Naive B cell (primary cell): Measurements from ENCODE around the gene PARS2. TPM values are rescaled to one million over a fixed set of nuclear protein-coding genes. Genes with fewer than 3 reads are reported as not detected.

Source experiments
- ATAC-seq, 2 donors: fragments of 150-1000 bp; cut with Tn5 transposase; 2 replicates each; pipeline ENCODE4 v1.10.0; 2021; ENCODE audit warnings: low read depth in 2 of 2, mild to moderate bottlenecking in 2 of 2, moderate library complexity in 2 of 2
- DNase-seq: peaks from one replicate; pipeline ENCODE4 v3.0.0; 2022
- H3K27ac Mint-ChIP-seq, 6 donors: one replicate each; pipeline ENCODE4 v1.8.0; 2020 to 2022; ENCODE audit warnings: mild to moderate bottlenecking in 6 of 6, mixed read lengths in 6 of 6, moderate library complexity in 5 of 6, inconsistent platforms in 2 of 6
- H3K27me3 Mint-ChIP-seq, 3 donors: one replicate each; pipeline ENCODE4 v1.8.0; 2021 to 2022; ENCODE audit warnings: mixed read lengths in 3 of 3, mild to moderate bottlenecking in 1 of 3
- H3K36me3 Mint-ChIP-seq, 2 donors: one replicate each; pipeline ENCODE4 v1.8.0; 2020 to 2022; ENCODE audit warnings: mixed read lengths in 2 of 2, inconsistent platforms in 1 of 2, mild to moderate bottlenecking in 1 of 2
- H3K4me1 Mint-ChIP-seq, 3 donors: one replicate each; pipeline ENCODE4 v1.8.0; 2020 to 2022; ENCODE audit warnings: mixed read lengths in 3 of 3, inconsistent platforms in 1 of 3, mild to moderate bottlenecking in 1 of 3, moderate library complexity in 1 of 3
- H3K4me3 Mint-ChIP-seq, 8 donors: one replicate each; pipeline ENCODE4 v1.8.0; 2020 to 2022; ENCODE audit warnings: mild to moderate bottlenecking in 8 of 8, mixed read lengths in 8 of 8, moderate library complexity in 8 of 8, inconsistent platforms in 2 of 8
- H3K9me3 Mint-ChIP-seq, 7 donors: one replicate each; pipeline ENCODE4 v1.8.0; 2020 to 2022; ENCODE audit warnings: mixed read lengths in 7 of 7, mild to moderate bottlenecking in 5 of 7, inconsistent platforms in 2 of 7, moderate library complexity in 1 of 7
- polyA plus RNA-seq, 6 donors: library from polyadenylated mRNA; unstranded; fragments of 300-500 nt; fragmentation: Illumina TruSeq; gene quantifications; one replicate each; pipeline ENCODE4 v1.2.3, GENCODE V29; 2021; ENCODE audit warnings: low read depth in 6 of 6

The PARS2 gene
- polyA plus RNA-seq, 6 donors from 2014 or later: 1.9 to 3.7 (median 3.3) TPM; not detected in 1

GRCh38 chr1:54805981-54806381 is 41.7 kb upstream of the PARS2 start:
- H3K4me3 Mint-ChIP-seq: peak overlapping the region in 1 of 8 donors; percentile 8
- peaks cover 7 to 9% (median 7%) of the 10 kb centered on the region in 3 donors for H3K4me1 Mint-ChIP-seq
- DNase-seq (no peak), ATAC-seq (no peak)
- H3K9me3 Mint-ChIP-seq: no peaks in the 10 kb centered on the region
- peak overlapping the region in 1 of 6 donors; percentile 47 for H3K27ac Mint-ChIP-seq
- H3K27me3 Mint-ChIP-seq: peaks cover 0 to 5% (median 4%) of the 10 kb centered on the region in 3 donors
- no peaks in the 10 kb centered on the region for H3K36me3 Mint-ChIP-seq

DNA sequence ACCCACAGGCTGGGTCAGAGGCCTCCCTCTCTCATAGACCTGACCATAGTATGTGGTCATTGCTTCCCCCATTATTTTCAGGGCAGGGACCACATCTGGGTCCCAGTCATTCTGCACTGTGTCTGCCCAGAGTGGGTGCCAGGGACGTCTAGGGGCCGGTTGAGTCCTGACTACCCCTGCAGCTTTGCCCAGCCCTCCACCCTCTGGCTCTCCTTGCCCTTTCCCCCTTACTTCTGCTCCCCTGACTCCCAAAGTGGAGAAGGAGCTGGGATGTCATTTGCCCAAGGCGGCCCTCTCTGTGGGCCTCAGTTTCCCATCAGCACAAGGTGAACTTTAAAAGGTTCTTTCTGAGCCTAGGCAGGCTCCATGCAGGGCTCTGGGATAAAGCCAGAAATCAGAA is 41.1 kb upstream of the PARS2 start:
- no peak for DNase-seq
- Mint-ChIP-seq H3K36me3 (no peaks in the 10 kb centered on the region), H3K4me1 (peaks cover 7 to 9% (median 7%) of the 10 kb centered on the region in 3 donors), H3K9me3 (no peaks in the 10 kb centered on the region), H3K27ac (no peak overlapping the region), H3K27me3 (peaks cover 0 to under 1% (median 0%) of the 10 kb centered on the region in 3 donors), H3K4me3 (no peak overlapping the region)
- no peak for ATAC-seq

GRCh38 chr1:54804471-54805132 is 40.3 kb upstream of the PARS2 start:
- H3K9me3 Mint-ChIP-seq: no peaks in the 10 kb centered on the region
- H3K4me1 Mint-ChIP-seq: peaks cover 15 to 16% (median 16%) of the 10 kb centered on the region in 3 donors
- H3K36me3 Mint-ChIP-seq: no peaks in the 10 kb centered on the region
- no peak overlapping the region for H3K4me3 Mint-ChIP-seq
- ATAC-seq (no peak), DNase-seq (no peak)
- no peaks in the 10 kb centered on the region for H3K27me3 Mint-ChIP-seq
- no peak overlapping the region for H3K27ac Mint-ChIP-seq

DNA sequence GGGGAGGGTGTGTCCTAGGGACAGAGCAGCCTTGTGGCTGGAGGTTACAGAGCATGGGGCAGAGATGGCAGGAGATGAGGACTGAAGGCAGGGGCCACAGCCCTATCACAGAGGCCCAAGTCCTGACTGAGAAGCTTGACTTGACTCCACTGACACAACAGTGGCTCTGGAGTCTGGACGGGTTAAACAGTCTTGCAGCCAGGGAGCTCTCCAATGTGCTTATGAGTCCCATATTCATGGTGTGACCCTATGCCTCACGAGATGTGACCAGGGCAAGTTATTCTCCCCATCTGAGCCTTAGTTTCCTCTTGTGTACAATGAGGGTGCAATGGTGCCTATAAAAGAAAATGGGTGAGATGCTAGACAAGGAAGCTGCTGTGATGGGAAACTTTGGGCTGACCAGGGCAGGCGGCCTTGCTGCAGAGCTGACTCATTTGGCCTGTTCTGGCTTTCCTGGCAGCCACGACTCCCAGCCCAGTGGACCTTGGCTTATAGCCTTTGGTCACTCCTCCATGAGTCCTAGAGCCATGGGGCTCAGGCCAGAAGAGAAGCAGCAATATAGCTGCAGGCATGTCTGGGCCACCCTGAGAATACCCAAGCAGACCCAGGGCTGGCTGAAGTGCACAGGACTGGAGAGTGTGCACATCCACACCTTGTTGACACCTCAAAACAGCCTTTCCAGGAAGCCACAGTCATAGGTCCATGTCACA is 39.6 kb upstream of the PARS2 start:
- Mint-ChIP-seq H3K36me3 (no peaks in the 10 kb centered on the region), H3K4me1 (peaks cover 20 to 23% (median 23%) of the 10 kb centered on the region in 3 donors), H3K4me3 (peak overlapping the region in 1 of 8 donors; percentile 15), H3K27ac (no peak overlapping the region), H3K27me3 (no peaks in the 10 kb centered on the region), H3K9me3 (no peaks in the 10 kb centered on the region)
- ATAC-seq (no peak), DNase-seq (no peak)

DNA sequence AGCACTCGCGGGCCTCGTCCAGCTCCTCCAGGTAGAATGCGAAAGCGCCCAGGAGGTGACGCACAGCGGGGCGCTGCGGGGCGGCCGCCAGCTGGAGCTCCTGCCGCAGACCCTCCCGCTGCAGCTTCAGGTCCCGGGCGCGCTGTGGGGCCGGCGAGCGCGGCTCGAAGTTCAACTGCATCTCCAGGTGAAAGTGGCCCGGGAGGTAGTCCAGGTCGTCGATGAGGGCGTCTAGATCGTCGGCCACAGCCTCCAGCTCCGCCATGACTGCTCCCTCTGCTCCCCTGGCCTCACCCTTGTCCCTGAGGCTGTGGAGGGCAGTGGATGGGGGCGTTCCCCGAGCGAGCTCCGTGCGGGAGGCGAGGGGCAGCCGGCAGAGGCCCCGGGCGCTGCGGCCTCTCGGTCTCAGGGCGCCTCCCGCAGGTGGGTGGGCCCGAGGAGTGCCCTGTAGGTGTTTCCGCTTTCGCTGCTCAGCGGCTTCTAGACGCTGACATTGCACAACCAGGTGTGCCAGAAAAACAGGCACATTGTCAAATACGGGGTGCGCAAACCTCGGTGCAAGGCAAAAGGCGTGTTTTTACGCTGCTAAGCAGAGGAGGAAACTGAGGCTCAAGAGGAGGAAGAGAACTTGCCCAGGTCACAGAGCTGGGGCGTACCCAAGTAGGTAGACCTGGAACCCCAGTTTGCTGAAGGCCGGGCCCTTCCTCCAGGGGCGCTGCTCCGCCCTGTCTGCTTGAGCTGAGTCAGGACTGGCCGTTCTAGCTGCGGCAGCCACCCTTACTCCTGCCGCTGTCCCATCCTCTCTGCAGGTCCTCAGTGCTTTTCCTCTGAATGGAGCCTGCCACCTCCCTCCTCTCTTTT is 36.8 kb upstream of the PARS2 start, which contains the start of gene TTC22:
Gene TTC22 (minus strand): TSS at position 425 of the 861 bp plus-strand sequence. CDS start 160 bp downstream, at position 265.
- DNase-seq (peak; percentile 64), ATAC-seq (peak; percentile 88 to 89)
- H3K27ac Mint-ChIP-seq: peak within 1 kb of the TSS in 4 of 6 donors; percentile 75 to 88 (median 82)
- peak within 1 kb of the TSS; percentile 91 to 96 (median 94) for H3K4me3 Mint-ChIP-seq
- H3K9me3 Mint-ChIP-seq: no peaks in the 10 kb centered on the region
- peaks cover 30 to 32% (median 31%) of the 10 kb centered on the region in 3 donors for H3K4me1 Mint-ChIP-seq
- no peaks in the 10 kb centered on the region for H3K27me3 Mint-ChIP-seq
- no peaks in the 10 kb centered on the region for H3K36me3 Mint-ChIP-seq

- Mint-ChIP-seq H3K36me3 (no peaks in the 10 kb centered on the region), H3K4me3 (peak overlapping the region; percentile 91 to 96 (median 92)), H3K4me1 (peaks cover 30 to 32% (median 31%) of the 10 kb centered on the region in 3 donors), H3K27ac (peak overlapping the region in 3 of 6 donors; percentile 54 to 88 (median 75)), H3K27me3 (no peaks in the 10 kb centered on the region), H3K9me3 (no peaks in the 10 kb centered on the region)
- DNase-seq: no peak
- ATAC-seq: no peak
Measured at GRCh38 chr1:54800041-54800898, 35.9 kb upstream of the PARS2 start.

- peak overlapping the region in 1 of 6 donors; percentile 73 for H3K27ac Mint-ChIP-seq
- H3K36me3 Mint-ChIP-seq: no peaks in the 10 kb centered on the region
- H3K27me3 Mint-ChIP-seq: no peaks in the 10 kb centered on the region
- DNase-seq (no peak), ATAC-seq (no peak)
- peak overlapping the region in 7 of 8 donors; percentile 36 to 93 (median 91) for H3K4me3 Mint-ChIP-seq
- peaks cover 30 to 32% (median 31%) of the 10 kb centered on the region in 3 donors for H3K4me1 Mint-ChIP-seq
- no peaks in the 10 kb centered on the region for H3K9me3 Mint-ChIP-seq
Measured at GRCh38 chr1:54798769-54799641, 34.7 kb upstream of the PARS2 start.

GRCh38 chr1:54798206-54798605 is 33.9 kb upstream of the PARS2 start:
- no peaks in the 10 kb centered on the region for H3K9me3 Mint-ChIP-seq
- peaks cover 30 to 32% (median 31%) of the 10 kb centered on the region in 3 donors for H3K4me1 Mint-ChIP-seq
- peak overlapping the region in 1 of 8 donors; percentile 59 for H3K4me3 Mint-ChIP-seq
- no peaks in the 10 kb centered on the region for H3K36me3 Mint-ChIP-seq
- H3K27ac Mint-ChIP-seq: peak overlapping the region in 1 of 6 donors; percentile 12
- ATAC-seq (no peak), DNase-seq (no peak)
- H3K27me3 Mint-ChIP-seq: no peaks in the 10 kb centered on the region

GRCh38 chr1:54796902-54797301 is 32.6 kb upstream of the PARS2 start:
- Mint-ChIP-seq H3K27me3 (no peaks in the 10 kb centered on the region), H3K4me3 (peak overlapping the region in 1 of 8 donors; percentile 28), H3K4me1 (peaks cover 28 to 30% (median 29%) of the 10 kb centered on the region in 3 donors), H3K9me3 (peaks cover 0 to 6% (median 2%) of the 10 kb centered on the region in 7 donors), H3K36me3 (no peaks in the 10 kb centered on the region), H3K27ac (peak overlapping the region in 2 of 6 donors; percentile 16 to 57)
- ATAC-seq (no peak), DNase-seq (no peak)

DNA sequence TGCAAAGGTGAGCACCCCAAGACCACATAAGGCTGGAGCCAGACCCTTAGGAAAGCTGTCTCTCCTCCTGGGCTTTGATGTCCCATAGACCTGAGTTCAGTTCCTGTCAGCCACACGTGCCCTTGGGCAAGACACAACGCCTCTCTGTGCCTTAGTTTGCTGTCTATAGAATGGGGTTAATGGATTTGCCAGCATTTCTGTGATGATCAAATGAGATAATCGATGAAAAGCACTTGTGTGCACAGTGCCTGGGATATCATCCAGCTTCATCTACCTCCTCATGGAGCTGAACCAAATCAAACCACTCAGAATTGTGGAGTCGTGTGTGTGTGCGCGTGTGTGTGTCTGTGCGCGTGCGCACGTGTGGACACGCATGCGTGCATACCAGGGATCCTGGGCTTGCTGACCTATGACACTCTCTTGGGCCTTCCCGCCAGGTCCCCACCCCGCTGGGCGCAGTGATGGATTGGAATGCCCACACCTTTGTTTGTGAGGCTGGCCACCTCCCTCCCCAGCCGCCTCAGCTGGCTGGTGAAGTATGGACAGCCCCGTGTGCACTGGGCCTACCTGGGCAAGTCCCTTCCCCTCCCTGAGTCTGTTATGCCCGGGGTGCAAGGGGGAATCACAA is 31.6 kb upstream of the PARS2 start:
- Mint-ChIP-seq H3K4me3 (no peak overlapping the region), H3K27ac (no peak overlapping the region), H3K27me3 (no peaks in the 10 kb centered on the region), H3K4me1 (peaks cover 21 to 24% (median 24%) of the 10 kb centered on the region in 3 donors), H3K36me3 (no peaks in the 10 kb centered on the region), H3K9me3 (peaks cover 0 to 8% (median 2%) of the 10 kb centered on the region in 7 donors)
- DNase-seq: no peak
- no peak for ATAC-seq

- Mint-ChIP-seq H3K4me3 (no peak overlapping the region), H3K36me3 (no peaks in the 10 kb centered on the region), H3K27me3 (no peaks in the 10 kb centered on the region), H3K9me3 (peaks cover 0 to 8% (median 2%) of the 10 kb centered on the region in 7 donors), H3K4me1 (peaks cover 21 to 23% (median 23%) of the 10 kb centered on the region in 3 donors), H3K27ac (no peak overlapping the region)
- no peak for ATAC-seq
- no peak for DNase-seq
Measured at GRCh38 chr1:54795356-54795665, 31.0 kb upstream of the PARS2 start.
